Memory B cell (primary cell): Measurements from ENCODE around the gene CDC23.
"Not testable (repeated sequence)": the region's sequence is repeated elsewhere in the genome, so short reads cannot be mapped to it uniquely, and the experiment has no call there.

ENCODE experiments used
- ATAC-seq: fragments of 150-1000 bp; cut with Tn5 transposase; 2 replicates; pipeline ENCODE4 v1.10.0; 2021; ENCODE audit warnings: low read depth, mild to moderate bottlenecking, moderate library complexity
- DNase-seq, 2 donors: peaks; one replicate each; pipeline ENCODE4 v3.0.0; 2022; ENCODE audit warnings: low spot score in 2 of 2
- H3K27ac Mint-ChIP-seq: one replicate; pipeline ENCODE4 v1.8.0; 2022; ENCODE audit warnings: mild to moderate bottlenecking, moderate library complexity, mixed read lengths
- H3K27me3 Mint-ChIP-seq: one replicate; pipeline ENCODE4 v1.8.0; 2022; ENCODE audit warnings: mixed read lengths
- H3K36me3 Mint-ChIP-seq: one replicate; pipeline ENCODE4 v1.8.0; 2022; ENCODE audit warnings: mild to moderate bottlenecking, mixed read lengths
- H3K4me1 Mint-ChIP-seq: one replicate; pipeline ENCODE4 v1.8.0; 2022; ENCODE audit warnings: mixed read lengths
- H3K4me3 Mint-ChIP-seq: one replicate; pipeline ENCODE4 v1.8.0; 2022; ENCODE audit warnings: mild to moderate bottlenecking, moderate library complexity, mixed read lengths
- H3K9me3 Mint-ChIP-seq: one replicate; pipeline ENCODE4 v1.8.0; 2022; ENCODE audit warnings: mixed read lengths

The CDC23 gene

DNA sequence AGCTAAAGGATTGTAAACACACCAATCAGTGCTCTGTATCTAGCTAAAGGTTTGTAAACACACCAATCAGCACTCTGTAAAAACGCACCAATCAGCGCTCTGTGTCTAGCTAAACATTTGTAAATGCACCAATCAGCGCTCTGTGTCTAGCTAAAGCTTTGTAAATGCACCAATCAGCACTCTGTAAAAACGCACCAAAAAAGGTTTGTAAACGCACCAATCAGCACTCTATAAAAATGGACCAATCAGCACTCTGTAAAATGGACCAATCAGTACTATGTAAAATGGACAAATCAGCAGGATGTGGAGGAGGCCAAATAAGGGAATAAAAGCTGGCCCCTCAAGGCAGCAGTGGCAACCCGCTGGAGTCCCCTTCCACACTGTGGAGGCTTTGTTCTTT lies 69.5 kb downstream of the CDC23 start:
- not testable (repeated sequence) for H3K27me3 Mint-ChIP-seq, H3K4me1 Mint-ChIP-seq, H3K9me3 Mint-ChIP-seq, H3K27ac Mint-ChIP-seq, H3K4me3 Mint-ChIP-seq, ATAC-seq, H3K36me3 Mint-ChIP-seq, DNase-seq

DNA sequence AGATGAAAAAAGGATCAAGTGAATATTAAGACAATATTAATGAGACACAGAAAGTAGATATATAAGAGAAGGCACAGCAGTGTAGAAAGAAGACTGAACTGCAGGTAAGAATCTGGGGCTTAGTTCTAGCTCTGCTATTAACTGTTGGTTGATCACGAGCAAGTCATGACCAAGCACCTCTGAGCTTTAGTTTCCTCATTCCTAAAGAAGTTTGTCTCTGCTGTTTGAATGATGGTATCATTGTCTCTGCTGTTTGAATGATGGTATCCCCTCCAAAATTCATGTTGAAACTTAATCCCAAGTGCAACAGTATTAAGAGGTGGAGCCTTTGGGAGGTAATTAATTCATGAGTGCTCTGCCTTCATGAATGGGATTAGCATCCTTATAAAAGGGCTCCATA lies 71.4 kb downstream of the CDC23 start:
- no peak overlapping the region for H3K27ac Mint-ChIP-seq
- H3K27me3 Mint-ChIP-seq, result no peaks in the 10 kb centered on the region
- no peaks in the 10 kb centered on the region for H3K36me3 Mint-ChIP-seq
- no peak overlapping the region for H3K4me3 Mint-ChIP-seq
- peaks cover 2% of the 10 kb centered on the region for H3K4me1 Mint-ChIP-seq
- no peaks in the 10 kb centered on the region for H3K9me3 Mint-ChIP-seq
- no peak for DNase-seq
- ATAC-seq, result no peak

DNA sequence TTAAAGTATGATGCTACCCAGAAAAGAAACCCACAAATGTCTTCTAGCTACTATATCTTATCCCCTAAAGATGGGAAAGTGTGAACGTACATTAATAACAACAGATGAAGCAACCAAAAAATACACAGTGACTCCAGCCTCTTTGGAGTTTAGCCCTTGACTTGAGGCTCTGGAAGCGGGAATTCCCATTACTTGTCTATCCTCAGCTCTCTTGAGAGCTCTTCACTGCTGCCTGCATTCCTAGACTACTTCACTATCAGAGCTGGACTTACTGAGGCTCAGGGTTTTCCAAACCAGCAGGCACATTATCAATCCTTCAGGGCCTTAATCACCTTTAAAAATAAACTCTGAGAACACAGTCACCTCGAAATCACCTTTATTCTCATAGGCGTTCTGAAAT lies 72.9 kb downstream of the CDC23 start:
- H3K27me3 Mint-ChIP-seq, result peaks cover 3% of the 10 kb centered on the region
- DNase-seq (no peak), ATAC-seq (no peak)
- peaks cover 2% of the 10 kb centered on the region for H3K4me1 Mint-ChIP-seq
- no peaks in the 10 kb centered on the region for H3K36me3 Mint-ChIP-seq
- H3K27ac Mint-ChIP-seq, result no peak overlapping the region
- no peaks in the 10 kb centered on the region for H3K9me3 Mint-ChIP-seq
- no peak overlapping the region for H3K4me3 Mint-ChIP-seq

DNA sequence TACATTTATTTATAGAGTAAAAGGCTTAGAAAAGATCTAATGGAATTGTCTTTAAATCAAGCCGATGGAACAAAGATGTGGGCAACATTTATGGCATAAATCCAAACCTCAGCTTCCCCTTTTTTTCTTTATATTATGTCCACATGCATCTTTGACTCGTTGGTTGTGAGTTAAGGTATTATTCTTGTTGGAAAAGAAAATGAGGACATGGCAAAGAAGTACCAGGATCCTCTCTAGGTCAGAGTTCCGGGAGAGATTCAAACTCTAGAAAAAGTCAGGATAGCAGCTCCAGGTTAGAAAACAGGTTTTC lies 73.4 kb downstream of the CDC23 start:
- H3K27me3 Mint-ChIP-seq, result peaks cover 3% of the 10 kb centered on the region
- H3K4me3 Mint-ChIP-seq, result no peak overlapping the region
- DNase-seq, result no peak
- H3K4me1 Mint-ChIP-seq, result peaks cover 2% of the 10 kb centered on the region
- no peaks in the 10 kb centered on the region for H3K36me3 Mint-ChIP-seq
- H3K27ac Mint-ChIP-seq, result no peak overlapping the region
- no peak for ATAC-seq
- no peaks in the 10 kb centered on the region for H3K9me3 Mint-ChIP-seq

DNA sequence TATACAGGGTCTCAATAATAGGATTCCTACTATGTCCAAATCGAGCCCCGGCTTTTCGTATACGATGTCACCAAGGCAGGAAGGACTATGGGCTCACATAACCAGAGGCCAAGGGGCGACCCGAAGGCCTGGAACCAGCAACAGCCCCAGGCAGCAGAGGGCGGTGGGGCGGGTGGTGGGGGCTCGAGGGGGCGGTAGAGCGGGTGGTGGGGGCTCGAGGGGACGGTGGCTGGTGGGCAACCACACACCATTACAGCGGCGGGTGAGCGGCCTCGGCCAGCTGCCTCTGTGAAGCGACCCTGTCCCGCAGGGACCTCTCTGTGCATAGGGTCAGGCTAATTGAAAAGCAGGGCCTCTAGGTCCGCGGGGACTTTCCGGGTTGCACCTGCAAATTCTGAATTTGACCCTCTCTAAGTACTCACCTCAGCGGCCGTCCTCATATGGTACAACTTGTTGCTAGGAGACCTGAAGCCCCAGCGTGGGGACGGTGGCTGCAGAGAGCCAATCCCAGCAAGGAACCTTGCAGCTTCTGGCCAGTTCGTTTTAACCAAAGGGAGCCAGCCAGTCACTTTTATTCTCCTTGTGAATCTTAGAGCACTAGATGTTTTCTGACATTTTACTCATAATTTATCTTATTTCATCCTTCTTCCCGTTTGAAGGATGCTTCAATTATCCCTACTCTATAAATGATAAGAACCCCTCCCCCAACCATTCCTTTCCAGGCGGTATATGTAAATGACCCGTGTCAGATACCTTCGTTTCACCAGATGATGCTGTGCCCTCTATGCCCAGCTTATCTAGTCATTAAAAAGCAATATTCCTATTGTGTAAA lies 74.0 kb downstream of the CDC23 start, which contains the start of gene NME5:
NME5 (minus strand) TSS at position 480 of the 832 bp plus-strand sequence. CDS start 648 bp downstream, outside the sequence.
- Mint-ChIP-seq H3K4me3 (peak within 1 kb of the TSS; percentile 49), H3K4me1 (peaks cover 2% of the 10 kb centered on the region), H3K36me3 (no peaks in the 10 kb centered on the region), H3K9me3 (no peaks in the 10 kb centered on the region), H3K27me3 (peaks cover 3% of the 10 kb centered on the region), H3K27ac (no peak within 1 kb of the TSS)
- ATAC-seq, result no peak
- no peak for DNase-seq
